ENCODE results near the gene SFXN5. TPM values are rescaled to one million over a fixed set of nuclear protein-coding genes. Genes with fewer than 3 reads are reported as not detected.

The SFXN5 gene
- total RNA-seq, 1 donor from 2014 or later = 12.7 TPM

- Mint-ChIP-seq H3K36me3 (ENCODE audit: unreplicated experiment) (peaks cover 4% of the 10 kb centered on the region), H3K4me3 (ENCODE audit: unreplicated experiment) (no peak overlapping the region), H3K27me3 (ENCODE audit: unreplicated experiment) (peaks cover 61% of the 10 kb centered on the region), H3K27ac (ENCODE audit: unreplicated experiment) (no peak overlapping the region), H3K9me3 (ENCODE audit: unreplicated experiment) (no peaks in the 10 kb centered on the region), H3K4me1 (ENCODE audit: unreplicated experiment) (no peaks in the 10 kb centered on the region)
- TF ChIP-seq CTCF (IDR thresholded peaks at IDR 0.05) = no peak
- no peak for DNase-seq (ENCODE audit: extremely low spot score, unreplicated experiment)
These were observed 176.4 kb downstream of the SFXN5 start for GRCh38 chr2:72895154-72895553.

- Mint-ChIP-seq H3K4me3 (ENCODE audit: unreplicated experiment) (no peak overlapping the region), H3K27me3 (ENCODE audit: unreplicated experiment) (peaks cover 56% of the 10 kb centered on the region), H3K9me3 (ENCODE audit: unreplicated experiment) (no peaks in the 10 kb centered on the region), H3K4me1 (ENCODE audit: unreplicated experiment) (no peaks in the 10 kb centered on the region), H3K27ac (ENCODE audit: unreplicated experiment) (no peak overlapping the region), H3K36me3 (ENCODE audit: unreplicated experiment) (peaks cover 4% of the 10 kb centered on the region)
- DNase-seq (ENCODE audit: extremely low spot score, unreplicated experiment) = no peak
- no peak for TF ChIP-seq CTCF (IDR thresholded peaks at IDR 0.05)
These were observed 177.0 kb downstream of the SFXN5 start for GRCh38 chr2:72894514-72894913.

- H3K4me1 Mint-ChIP-seq (ENCODE audit: unreplicated experiment) = no peaks in the 10 kb centered on the region
- peaks cover 48% of the 10 kb centered on the region for H3K27me3 Mint-ChIP-seq (ENCODE audit: unreplicated experiment)
- H3K36me3 Mint-ChIP-seq (ENCODE audit: unreplicated experiment) = peaks cover 4% of the 10 kb centered on the region
- H3K4me3 Mint-ChIP-seq (ENCODE audit: unreplicated experiment) = no peak overlapping the region
- no peak overlapping the region for H3K27ac Mint-ChIP-seq (ENCODE audit: unreplicated experiment)
- no peak for DNase-seq (ENCODE audit: extremely low spot score, unreplicated experiment)
- no peaks in the 10 kb centered on the region for H3K9me3 Mint-ChIP-seq (ENCODE audit: unreplicated experiment)
- peak; percentile 78 for TF ChIP-seq CTCF (IDR thresholded peaks at IDR 0.05)
These were observed 177.8 kb downstream of the SFXN5 start for GRCh38 chr2:72893594-72894319.

GRCh38 chr2:72892506-72893173 is 178.9 kb downstream of the SFXN5 start:
- H3K27me3 Mint-ChIP-seq (ENCODE audit: unreplicated experiment) = peaks cover 37% of the 10 kb centered on the region
- H3K4me1 Mint-ChIP-seq (ENCODE audit: unreplicated experiment) = peaks cover 4% of the 10 kb centered on the region
- no peaks in the 10 kb centered on the region for H3K9me3 Mint-ChIP-seq (ENCODE audit: unreplicated experiment)
- peaks cover 4% of the 10 kb centered on the region for H3K36me3 Mint-ChIP-seq (ENCODE audit: unreplicated experiment)
- peak; percentile 91 for DNase-seq (ENCODE audit: extremely low spot score, unreplicated experiment)
- no peak overlapping the region for H3K27ac Mint-ChIP-seq (ENCODE audit: unreplicated experiment)
- TF ChIP-seq CTCF (IDR thresholded peaks at IDR 0.05) = peak; percentile 88
- H3K4me3 Mint-ChIP-seq (ENCODE audit: unreplicated experiment) = no peak overlapping the region

Other genes with a start within 250 kb of the SFXN5 start
- gene EXOC6B, start 245.7 kb downstream of the SFXN5 start, total RNA-seq = 31.2 and 33.8 TPM in 2 replicates
- 6.2 and 7.1 TPM in 2 replicates for gene SPR, start 184.3 kb downstream of the SFXN5 start, total RNA-seq
- gene EMX1, start 154.2 kb downstream of the SFXN5 start, total RNA-seq = not detected in 2 replicates
- 30.8 and 35.5 TPM in 2 replicates for gene RAB11FIP5, start 41.2 kb upstream of the SFXN5 start, total RNA-seq
- not detected in 2 replicates for gene NOTO, start 130.9 kb upstream of the SFXN5 start, total RNA-seq
- gene SMYD5, start 142.5 kb upstream of the SFXN5 start, total RNA-seq = 17.1 and 18.7 TPM in 2 replicates
- gene PRADC1, start 161.5 kb upstream of the SFXN5 start, total RNA-seq = 15.1 and 17.6 TPM in 2 replicates
- gene CCT7, start 162.6 kb upstream of the SFXN5 start, total RNA-seq = 216 and 231 TPM in 2 replicates
- 1.6 and 2.0 TPM in 2 replicates for gene FBXO41, start 212.8 kb upstream of the SFXN5 start, total RNA-seq
- gene EGR4, start 221.8 kb upstream of the SFXN5 start, total RNA-seq = not detected in 2 replicates